ENCODE measurements around the gene ALDH3B1. TPM values are rescaled to one million over a fixed set of nuclear protein-coding genes. Genes with fewer than 3 reads are reported as not detected.

ALDH3B1 gene
- total and polyA plus RNA-seq, 9 of the 15 experiments (the other 6 are each of a cell fraction or from before 2014, with no cell fraction given): 0.01 to 0.35 (median 0.07) TPM; not detected in 2

DNA sequence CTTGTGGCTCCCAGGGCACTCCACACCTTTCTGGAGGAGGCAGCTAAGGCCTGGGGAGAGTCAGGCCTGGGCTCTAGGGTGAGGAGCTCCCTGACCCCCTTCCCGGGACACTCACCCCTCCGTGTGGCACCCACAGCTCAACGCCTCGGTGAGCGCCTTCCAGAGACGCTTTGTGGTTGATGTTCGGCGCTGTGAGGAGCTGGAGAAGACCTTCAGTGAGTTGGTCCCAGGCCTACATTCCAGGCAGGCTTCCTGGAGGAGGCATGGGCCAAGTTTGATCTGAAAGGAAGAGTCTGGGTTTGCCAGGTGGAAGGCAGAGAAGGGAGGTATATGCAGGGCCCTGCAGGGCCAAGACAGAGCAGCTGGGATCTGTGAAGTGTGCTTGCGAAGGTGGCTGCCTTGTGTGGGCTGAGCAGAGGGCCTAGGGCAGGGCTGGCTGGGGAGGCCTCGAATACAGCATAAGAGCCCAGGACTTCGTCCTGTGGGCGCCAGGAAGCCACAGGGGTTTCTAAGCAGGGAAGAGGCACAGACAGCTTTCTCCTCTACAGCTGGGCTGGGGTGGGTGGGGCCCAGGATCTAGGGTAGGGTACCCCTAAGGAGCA lies 31.6 kb downstream of the ALDH3B1 start (continued):
- no peak for TF ChIP-seq KDM5B (IDR thresholded peaks at IDR 0.05; ENCODE audit: insufficient replicate concordance, low read depth, low read length)
- no peak for TF ChIP-seq U2AF2 (optimal IDR thresholded peaks at IDR 0.05; ENCODE audit: low read depth, low read length)
- TF ChIP-seq TOE1 (IDR thresholded peaks at IDR 0.05; ENCODE audit: borderline replicate concordance): no peak
- TF ChIP-seq TOE1 (CRISPR knock-in tag; IDR thresholded peaks at IDR 0.05; ENCODE audit: borderline replicate concordance, low read depth): no peak
- TF ChIP-seq RBM17 (IDR thresholded peaks at IDR 0.05; ENCODE audit: borderline replicate concordance, low read depth, low read length): no peak

DNA sequence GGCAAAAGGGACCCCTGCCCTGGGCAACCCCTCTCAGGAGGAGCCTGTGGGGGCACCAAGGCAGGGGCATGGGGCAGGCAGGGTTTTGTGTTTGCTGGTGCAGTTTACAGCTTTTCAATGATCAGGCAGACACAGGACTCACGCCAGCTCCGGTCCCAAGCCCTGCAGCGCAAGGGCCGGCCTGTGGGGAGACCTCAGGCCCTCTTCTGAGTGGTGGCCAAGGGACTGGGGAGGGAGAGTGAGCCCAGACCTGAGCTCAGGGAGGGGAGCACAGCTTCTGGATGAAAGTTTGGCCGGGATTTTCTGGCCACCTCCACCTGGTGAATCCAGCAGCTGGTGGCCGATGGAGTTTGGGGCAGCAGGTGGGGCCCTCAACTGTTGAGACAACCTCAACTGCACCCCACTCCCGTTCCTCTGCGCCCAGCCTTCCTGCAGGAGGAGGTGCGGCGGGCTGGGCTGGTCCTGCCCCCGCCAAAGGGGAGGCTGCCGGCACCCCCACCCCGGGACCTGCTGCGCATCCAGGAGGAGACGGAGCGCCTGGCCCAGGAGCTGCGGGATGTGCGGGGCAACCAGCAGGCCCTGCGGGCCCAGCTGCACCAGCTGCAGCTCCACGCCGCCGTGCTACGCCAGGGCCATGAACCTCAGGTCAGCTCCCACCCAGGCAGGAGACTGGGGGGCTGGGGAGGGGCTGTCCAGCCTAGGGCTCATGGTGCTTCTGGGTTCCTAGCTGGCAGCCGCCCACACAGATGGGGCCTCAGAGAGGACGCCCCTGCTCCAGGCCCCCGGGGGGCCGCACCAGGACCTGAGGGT lies 32.3 kb downstream of the ALDH3B1 start:
- no peaks in the 10 kb centered on the region for H3K27me3 ChIP-seq (ENCODE audit: control insufficient read depth in 2 of 2, insufficient read depth in 2 of 2, low read length in 2 of 2)
- no peaks in the 10 kb centered on the region for H3K9me3 ChIP-seq (replicated peaks; ENCODE audit: control insufficient read depth, insufficient read depth, low read depth, low read length)
- FAIRE-seq: no peak
- H3K79me2 ChIP-seq (ENCODE audit: control insufficient read depth, insufficient read depth, low read length): peaks cover 37% of the 10 kb centered on the region
- H2AFZ ChIP-seq (ENCODE audit: low read depth, low read length): no peak overlapping the region
- POLR2A ChIA-PET: interaction anchor here (0.8 to 4.9 kb wide), 6 partner anchors 10 to 45 kb away, joined by 3 to 55 read pairs (median 6); partner anchors contain the start of gene NDUFS8
- peaks cover 55% of the 10 kb centered on the region; the same call in 2 of the 3 replicates for H3K36me3 ChIP-seq (ENCODE audit: control insufficient read depth, insufficient read depth, low read length)
- in situ Hi-C loops (cut with MboI) (no loop called here), intact Hi-C loops (cut with micrococcal nuclease) (no loop called here)
- peaks cover 44 to 82% of the 10 kb centered on the region in 2 experiments for H3K4me1 ChIP-seq (replicated peaks in 1 of 2; ENCODE audit: control insufficient read depth in 2 of 2, insufficient read depth in 2 of 2, low read length in 2 of 2)
- peak overlapping the region; percentile 90 for H3K27ac ChIP-seq (ENCODE audit: extremely low read depth, low read depth, low read length)
- CTCF ChIA-PET (ENCODE audit: low intra/inter-chr PET ratio): no interaction called here
- peak overlapping the region; percentile 69 to 90; a peak in 3 of 4 replicates for H3K9ac ChIP-seq (ENCODE audit: insufficient read depth in 1 of 2, low read depth in 2 of 2, low read length in 2 of 2)
- no peak for ATAC-seq
- H3K4me3 ChIP-seq: no peak overlapping the region
- no peaks in the 10 kb centered on the region for H3K9me1 ChIP-seq (ENCODE audit: control insufficient read depth, insufficient read depth, low read length)
- 68% methylated on average over 20 of the region's 27 CpGs for WGBS (ENCODE audit: insufficient coverage, low coverage, missing lambda C conversion rate)
- peaks cover 4% of the 10 kb centered on the region; the same call in 1 of the 2 replicates for H4K20me1 ChIP-seq (replicated peaks; ENCODE audit: control insufficient read depth, insufficient read depth, low read length)
- DNase-seq (ENCODE audit: extremely low read depth in 1 of 4, low spot score in 3 of 4): peak in 1 of 4 experiments; percentile 47
- peak overlapping the region; percentile 57 for H3K4me2 ChIP-seq (ENCODE audit: insufficient read depth, low read length)
- BruUV-seq (replicated peaks): no TSS peak
- TF ChIP-seq EGR1 (conservative IDR thresholded peaks at IDR 0.05): peak; percentile 69
- no peak for TF ChIP-seq ZNF79 (CRISPR knock-in tag; IDR thresholded peaks at IDR 0.05; ENCODE audit: low read depth)
- TF ChIP-seq NFE2 (IDR thresholded peaks at IDR 0.05; ENCODE audit: low read depth): no peak
- TF ChIP-seq, protein P1, sequence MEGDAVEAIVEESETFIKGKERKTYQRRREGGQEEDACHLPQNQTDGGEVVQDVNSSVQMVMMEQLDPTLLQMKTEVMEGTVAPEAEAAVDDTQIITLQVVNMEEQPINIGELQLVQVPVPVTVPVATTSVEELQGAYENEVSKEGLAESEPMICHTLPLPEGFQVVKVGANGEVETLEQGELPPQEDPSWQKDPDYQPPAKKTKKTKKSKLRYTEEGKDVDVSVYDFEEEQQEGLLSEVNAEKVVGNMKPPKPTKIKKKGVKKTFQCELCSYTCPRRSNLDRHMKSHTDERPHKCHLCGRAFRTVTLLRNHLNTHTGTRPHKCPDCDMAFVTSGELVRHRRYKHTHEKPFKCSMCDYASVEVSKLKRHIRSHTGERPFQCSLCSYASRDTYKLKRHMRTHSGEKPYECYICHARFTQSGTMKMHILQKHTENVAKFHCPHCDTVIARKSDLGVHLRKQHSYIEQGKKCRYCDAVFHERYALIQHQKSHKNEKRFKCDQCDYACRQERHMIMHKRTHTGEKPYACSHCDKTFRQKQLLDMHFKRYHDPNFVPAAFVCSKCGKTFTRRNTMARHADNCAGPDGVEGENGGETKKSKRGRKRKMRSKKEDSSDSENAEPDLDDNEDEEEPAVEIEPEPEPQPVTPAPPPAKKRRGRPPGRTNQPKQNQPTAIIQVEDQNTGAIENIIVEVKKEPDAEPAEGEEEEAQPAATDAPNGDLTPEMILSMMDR (IDR thresholded peaks at IDR 0.05 in 2 of 3, conservative IDR thresholded peaks at IDR 0.05 in 1 of 3; ENCODE audit: insufficient read depth in 2 of 3, low read depth in 1 of 3, low read length in 3 of 3): 0 out of 6 replicates have a peak, but pooled peaks of 1 of the 3 experiments have one; percentile 1
- TF ChIP-seq, protein P2, sequence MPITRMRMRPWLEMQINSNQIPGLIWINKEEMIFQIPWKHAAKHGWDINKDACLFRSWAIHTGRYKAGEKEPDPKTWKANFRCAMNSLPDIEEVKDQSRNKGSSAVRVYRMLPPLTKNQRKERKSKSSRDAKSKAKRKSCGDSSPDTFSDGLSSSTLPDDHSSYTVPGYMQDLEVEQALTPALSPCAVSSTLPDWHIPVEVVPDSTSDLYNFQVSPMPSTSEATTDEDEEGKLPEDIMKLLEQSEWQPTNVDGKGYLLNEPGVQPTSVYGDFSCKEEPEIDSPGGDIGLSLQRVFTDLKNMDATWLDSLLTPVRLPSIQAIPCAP (CRISPR knock-in tag; IDR thresholded peaks at IDR 0.05; ENCODE audit: borderline replicate concordance): no peak
- TF ChIP-seq KDM2B (CRISPR knock-in tag; IDR thresholded peaks at IDR 0.05): no peak
- TF ChIP-seq NONO (IDR thresholded peaks at IDR 0.05; ENCODE audit: low read depth in 2 of 2, low read length in 1 of 2): no peak
- TF ChIP-seq ZNF584 (CRISPR knock-in tag; IDR thresholded peaks at IDR 0.05; ENCODE audit: low read depth): no peak
- TF ChIP-seq, protein P3, sequence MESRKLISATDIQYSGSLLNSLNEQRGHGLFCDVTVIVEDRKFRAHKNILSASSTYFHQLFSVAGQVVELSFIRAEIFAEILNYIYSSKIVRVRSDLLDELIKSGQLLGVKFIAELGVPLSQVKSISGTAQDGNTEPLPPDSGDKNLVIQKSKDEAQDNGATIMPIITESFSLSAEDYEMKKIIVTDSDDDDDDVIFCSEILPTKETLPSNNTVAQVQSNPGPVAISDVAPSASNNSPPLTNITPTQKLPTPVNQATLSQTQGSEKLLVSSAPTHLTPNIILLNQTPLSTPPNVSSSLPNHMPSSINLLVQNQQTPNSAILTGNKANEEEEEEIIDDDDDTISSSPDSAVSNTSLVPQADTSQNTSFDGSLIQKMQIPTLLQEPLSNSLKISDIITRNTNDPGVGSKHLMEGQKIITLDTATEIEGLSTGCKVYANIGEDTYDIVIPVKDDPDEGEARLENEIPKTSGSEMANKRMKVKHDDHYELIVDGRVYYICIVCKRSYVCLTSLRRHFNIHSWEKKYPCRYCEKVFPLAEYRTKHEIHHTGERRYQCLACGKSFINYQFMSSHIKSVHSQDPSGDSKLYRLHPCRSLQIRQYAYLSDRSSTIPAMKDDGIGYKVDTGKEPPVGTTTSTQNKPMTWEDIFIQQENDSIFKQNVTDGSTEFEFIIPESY (CRISPR knock-in tag; IDR thresholded peaks at IDR 0.05): no peak

All from K562 (cell line).